Prostate gland (tissue), 2 donors: ENCODE data around the gene KCNC1.

ENCODE experiments used
- POLR2A ChIP-seq: fragments of 450-650 bp; IDR thresholded peaks from one replicate; pipeline ENCODE4 v1.6.1; 2016; ENCODE audit warnings: antibody characterized with exemption, mild to moderate bottlenecking
- TF ChIP-seq, protein P1 (sequence below), 4 experiments: fragments of 200-600 bp in 2 of 4; fragments of 450-650 bp in 2 of 4; sonication (generic) in 2 of 4; IDR thresholded peaks; 1 replicate in 3 of 4; 2 replicates in 1 of 4; pipeline ENCODE4 v1.5.1; 2016 to 2019; ENCODE audit warnings: antibody characterized with exemption in 4 of 4, mild to moderate bottlenecking in 2 of 4, moderate library complexity in 2 of 4

DNA sequence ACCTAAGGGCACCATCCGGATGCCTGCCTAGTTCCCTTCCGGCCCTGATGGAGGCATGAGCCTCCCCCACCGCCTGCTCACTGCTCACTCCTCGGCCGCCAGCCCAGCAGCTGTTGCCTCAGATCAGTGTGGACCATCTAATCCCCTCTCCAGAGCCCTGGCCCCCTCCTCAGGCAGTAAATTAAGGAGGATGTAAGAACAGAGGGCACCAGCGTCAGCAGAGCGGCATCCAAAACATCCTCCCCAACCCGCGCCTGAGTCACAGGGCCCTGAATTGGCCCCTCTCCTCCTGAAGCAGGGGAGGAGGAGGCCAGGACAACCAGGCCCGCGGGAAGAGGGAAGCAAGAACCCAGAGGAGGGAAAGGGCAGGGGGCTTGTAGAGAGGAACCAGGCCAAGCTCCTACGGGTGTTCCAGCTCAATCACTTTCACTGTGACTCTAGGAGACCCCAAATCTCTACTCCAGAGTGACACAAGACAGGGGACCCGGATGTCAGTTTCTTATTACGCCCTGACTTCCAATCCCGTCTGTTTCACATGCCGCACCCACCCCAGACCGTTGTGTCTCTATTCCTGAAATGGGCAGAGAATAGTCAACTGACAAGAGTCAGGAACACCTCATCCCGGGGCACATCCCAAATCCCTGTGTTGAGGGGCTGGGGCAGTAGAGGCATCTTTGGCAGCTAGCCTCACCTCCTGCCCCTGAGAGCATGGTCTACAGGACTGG, 46.5 kb upstream of the KCNC1 start:
- TF ChIP-seq, protein P1, sequence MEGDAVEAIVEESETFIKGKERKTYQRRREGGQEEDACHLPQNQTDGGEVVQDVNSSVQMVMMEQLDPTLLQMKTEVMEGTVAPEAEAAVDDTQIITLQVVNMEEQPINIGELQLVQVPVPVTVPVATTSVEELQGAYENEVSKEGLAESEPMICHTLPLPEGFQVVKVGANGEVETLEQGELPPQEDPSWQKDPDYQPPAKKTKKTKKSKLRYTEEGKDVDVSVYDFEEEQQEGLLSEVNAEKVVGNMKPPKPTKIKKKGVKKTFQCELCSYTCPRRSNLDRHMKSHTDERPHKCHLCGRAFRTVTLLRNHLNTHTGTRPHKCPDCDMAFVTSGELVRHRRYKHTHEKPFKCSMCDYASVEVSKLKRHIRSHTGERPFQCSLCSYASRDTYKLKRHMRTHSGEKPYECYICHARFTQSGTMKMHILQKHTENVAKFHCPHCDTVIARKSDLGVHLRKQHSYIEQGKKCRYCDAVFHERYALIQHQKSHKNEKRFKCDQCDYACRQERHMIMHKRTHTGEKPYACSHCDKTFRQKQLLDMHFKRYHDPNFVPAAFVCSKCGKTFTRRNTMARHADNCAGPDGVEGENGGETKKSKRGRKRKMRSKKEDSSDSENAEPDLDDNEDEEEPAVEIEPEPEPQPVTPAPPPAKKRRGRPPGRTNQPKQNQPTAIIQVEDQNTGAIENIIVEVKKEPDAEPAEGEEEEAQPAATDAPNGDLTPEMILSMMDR (IDR thresholded peaks at IDR 0.05) = no peak
- no peak for TF ChIP-seq POLR2A
